Measurements from ENCODE around the gene TM9SF3.

Gene TM9SF3

GRCh38 chr10:96586419-96587263 lies at the start of gene TM9SF3:
TM9SF3 (minus strand) TSS chr10:96587012; CDS start chr10:96586835, 177 bp downstream.
- peak; percentile 81 to 88 for DNase-seq (ENCODE audit: low read depth in 2 of 2)

GRCh38 chr10:96636551-96636950 lies 49.7 kb upstream of the TM9SF3 start:
- no peak for DNase-seq (ENCODE audit: low read depth in 2 of 2)

GRCh38 chr10:96632974-96633710 lies 46.3 kb upstream of the TM9SF3 start:
- DNase-seq (ENCODE audit: low read depth in 2 of 2), result no peak

GRCh38 chr10:96627292-96627691 lies 40.5 kb upstream of the TM9SF3 start:
- DNase-seq (ENCODE audit: low read depth in 2 of 2), result no peak

- no peak for DNase-seq (ENCODE audit: low read depth in 2 of 2)
These were observed 40.0 kb upstream of the TM9SF3 start for GRCh38 chr10:96626795-96627194.

GRCh38 chr10:96625173-96625572 lies 38.4 kb upstream of the TM9SF3 start:
- DNase-seq (ENCODE audit: low read depth in 2 of 2), result no peak

GRCh38 chr10:96622013-96622787 lies 35.4 kb upstream of the TM9SF3 start:
- no peak for DNase-seq (ENCODE audit: low read depth in 2 of 2)

- no peak for DNase-seq (ENCODE audit: low read depth in 2 of 2)
These were observed 33.3 kb upstream of the TM9SF3 start for GRCh38 chr10:96619796-96620773.

- no peak for DNase-seq (ENCODE audit: low read depth in 2 of 2)
These were observed 32.3 kb upstream of the TM9SF3 start for GRCh38 chr10:96619120-96619519.

- no peak for DNase-seq (ENCODE audit: low read depth in 2 of 2)
These were observed 31.8 kb upstream of the TM9SF3 start for GRCh38 chr10:96618653-96619052.

- DNase-seq (ENCODE audit: low read depth in 2 of 2), result no peak
These were observed 30.1 kb upstream of the TM9SF3 start for GRCh38 chr10:96616961-96617360.

GRCh38 chr10:96614515-96614914 lies 27.7 kb upstream of the TM9SF3 start:
- no peak for DNase-seq (ENCODE audit: low read depth in 2 of 2)

GRCh38 chr10:96613576-96613975 lies 26.8 kb upstream of the TM9SF3 start:
- DNase-seq (ENCODE audit: low read depth in 2 of 2), result no peak

GRCh38 chr10:96612055-96612830 lies 25.4 kb upstream of the TM9SF3 start:
- DNase-seq (ENCODE audit: low read depth in 2 of 2), result no peak

GRCh38 chr10:96610817-96611216 lies 24.0 kb upstream of the TM9SF3 start:
- DNase-seq (ENCODE audit: low read depth in 2 of 2), result no peak

- DNase-seq (ENCODE audit: low read depth in 2 of 2), result no peak
These were observed 22.7 kb upstream of the TM9SF3 start for GRCh38 chr10:96609510-96609909.

GRCh38 chr10:96608805-96609204 lies 22.0 kb upstream of the TM9SF3 start:
- DNase-seq (ENCODE audit: low read depth in 2 of 2), result no peak

GRCh38 chr10:96608262-96608661 lies 21.4 kb upstream of the TM9SF3 start:
- DNase-seq (ENCODE audit: low read depth in 2 of 2), result no peak

GRCh38 chr10:96606946-96607345 lies 20.1 kb upstream of the TM9SF3 start:
- DNase-seq (ENCODE audit: low read depth in 2 of 2), result no peak

- no peak for DNase-seq (ENCODE audit: low read depth in 2 of 2)
These were observed 19.4 kb upstream of the TM9SF3 start for GRCh38 chr10:96606216-96606615.
